ENCODE measurements around the gene MFN1. TPM values are rescaled to one million over a fixed set of nuclear protein-coding genes. Genes with fewer than 3 reads are reported as not detected.

The MFN1 gene
- total and polyA plus RNA-seq, 2 experiments from 2014 or later: 19.1 to 44.7 TPM

DNA sequence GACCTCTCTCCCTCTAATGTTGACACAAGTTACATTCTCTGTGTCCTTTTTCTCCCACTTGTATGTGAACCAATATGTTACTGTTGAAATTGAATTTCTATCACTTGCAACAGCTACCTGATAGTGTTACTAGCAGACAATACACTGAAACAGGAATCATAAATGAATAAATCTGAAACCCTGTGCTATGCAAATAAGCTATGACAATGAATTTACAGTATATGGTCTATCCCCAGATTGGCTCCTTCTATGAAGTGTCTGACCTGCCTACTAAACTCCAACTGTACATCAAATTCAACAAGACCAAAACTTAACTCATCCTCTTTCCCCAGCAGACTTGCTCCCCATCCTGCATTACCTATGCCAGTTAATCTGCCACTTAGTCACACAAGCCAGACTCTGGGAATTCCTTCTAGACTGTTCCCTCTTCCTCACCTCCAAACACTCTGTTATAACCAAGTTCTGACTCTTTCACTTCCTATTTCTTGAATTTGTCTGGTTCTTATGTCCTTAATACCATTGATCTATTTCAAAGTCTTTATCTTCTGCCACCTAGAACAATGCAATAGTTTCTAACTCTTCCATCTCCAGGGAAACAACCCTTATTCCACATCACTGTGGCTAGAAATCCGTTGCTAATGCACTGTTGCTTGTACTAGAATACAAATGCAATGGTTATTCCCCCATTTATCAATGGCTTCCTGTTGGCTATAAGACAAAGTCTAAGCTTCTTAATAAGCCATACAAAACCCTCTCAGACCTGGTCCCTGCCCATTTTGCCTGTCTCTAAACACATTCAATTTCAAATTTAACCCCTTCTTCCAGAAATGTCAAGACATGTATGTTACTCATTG is 38.1 kb upstream of the MFN1 start:
- H3K4me3 ChIP-seq: no peak overlapping the region
- no peaks in the 10 kb centered on the region for H3K36me3 ChIP-seq (ENCODE audit: low read depth)
- H3K9me3 ChIP-seq (ENCODE audit: low read depth): no peaks in the 10 kb centered on the region
- H3K9ac ChIP-seq: no peak overlapping the region
- no peak overlapping the region for H3K4me2 ChIP-seq (ENCODE audit: unreplicated experiment)
- no peaks in the 10 kb centered on the region for H4K20me1 ChIP-seq (ENCODE audit: insufficient read depth)
- H3K27me3 ChIP-seq (replicated peaks; ENCODE audit: insufficient read depth): no peaks in the 10 kb centered on the region
- 63 to 64% methylated on average over 1 of the region's 1 CpG for WGBS, 2 experiments (ENCODE audit: low coverage in 1 of 2, low lambda C conversion rate in 2 of 2, missing lambda C conversion rate in 2 of 2)
- no peak for TF ChIP-seq EZH2 (IDR thresholded peaks at IDR 0.05; ENCODE audit: insufficient read depth, poor library complexity, severe bottlenecking)
- no peak for TF ChIP-seq EZH2phosphoT487 (IDR thresholded peaks at IDR 0.05; ENCODE audit: insufficient read depth, low read depth)
- in situ Hi-C loops (cut with MboI): loop anchor here (10.0 to 25.0 kb wide), 2 partner anchors 205 to 872 kb away; no protein-coding TSS in a partner anchor
- DNase-seq: no peak
- no peaks in the 10 kb centered on the region for H3F3A ChIP-seq (ENCODE audit: insufficient read depth)
- no peaks in the 10 kb centered on the region for H3K9me2 ChIP-seq (ENCODE audit: insufficient read depth)
- no peaks in the 10 kb centered on the region for H3K79me2 ChIP-seq (ENCODE audit: insufficient read depth)
- no peaks in the 10 kb centered on the region for H3K4me1 ChIP-seq (ENCODE audit: insufficient read depth)
- no peak overlapping the region for H2AFZ ChIP-seq
- no peak overlapping the region for H3K27ac ChIP-seq

GRCh38 chr3:179318876-179319275 is 28.6 kb upstream of the MFN1 start:
- in situ Hi-C loops (cut with MboI): loop anchor here (5.0 to 25.0 kb wide), 3 partner anchors 214 to 882 kb away; no protein-coding TSS in a partner anchor
- H3K9me2 ChIP-seq (ENCODE audit: insufficient read depth): no peaks in the 10 kb centered on the region
- 87 to 100% methylated on average over 2 of the region's 2 CpGs for WGBS, 2 experiments (ENCODE audit: low coverage in 1 of 2, low lambda C conversion rate in 2 of 2, missing lambda C conversion rate in 2 of 2)
- H2AFZ ChIP-seq: no peak overlapping the region
- H3F3A ChIP-seq (ENCODE audit: insufficient read depth): peaks cover 20% of the 10 kb centered on the region
- H3K4me1 ChIP-seq (ENCODE audit: insufficient read depth): peaks cover 10% of the 10 kb centered on the region; the same call in 1 of the 2 replicates
- DNase-seq: no peak
- no peaks in the 10 kb centered on the region for H4K20me1 ChIP-seq (ENCODE audit: insufficient read depth)
- H3K27me3 ChIP-seq (replicated peaks; ENCODE audit: insufficient read depth): no peaks in the 10 kb centered on the region
- H3K9ac ChIP-seq: no peak overlapping the region
- H3K36me3 ChIP-seq (ENCODE audit: low read depth): no peaks in the 10 kb centered on the region
- no peak overlapping the region for H3K4me2 ChIP-seq (ENCODE audit: unreplicated experiment)
- no peak for TF ChIP-seq EZH2 (IDR thresholded peaks at IDR 0.05; ENCODE audit: insufficient read depth, poor library complexity, severe bottlenecking)
- no peak for TF ChIP-seq EZH2phosphoT487 (IDR thresholded peaks at IDR 0.05; ENCODE audit: insufficient read depth, low read depth)
- peaks cover 3% of the 10 kb centered on the region for H3K79me2 ChIP-seq (ENCODE audit: insufficient read depth)
- no peak overlapping the region for H3K4me3 ChIP-seq
- H3K9me3 ChIP-seq (ENCODE audit: low read depth): no peaks in the 10 kb centered on the region
- no peak overlapping the region for H3K27ac ChIP-seq

- peaks cover 34% of the 10 kb centered on the region for H3F3A ChIP-seq (ENCODE audit: insufficient read depth)
- H3K4me3 ChIP-seq: peak overlapping the region; percentile 89
- DNase-seq: peak; percentile 78
- TF ChIP-seq EZH2 (IDR thresholded peaks at IDR 0.05; ENCODE audit: insufficient read depth, poor library complexity, severe bottlenecking): no peak
- no peak for TF ChIP-seq EZH2phosphoT487 (IDR thresholded peaks at IDR 0.05; ENCODE audit: insufficient read depth, low read depth)
- peak overlapping the region; percentile 84 for H3K4me2 ChIP-seq (ENCODE audit: unreplicated experiment)
- peak overlapping the region; percentile 99 for H2AFZ ChIP-seq
- peak overlapping the region; percentile 97 for H3K9ac ChIP-seq
- no peaks in the 10 kb centered on the region for H3K9me2 ChIP-seq (ENCODE audit: insufficient read depth)
- peaks cover 32% of the 10 kb centered on the region for H3K79me2 ChIP-seq (ENCODE audit: insufficient read depth)
- WGBS, 2 experiments (ENCODE audit: low coverage in 1 of 2, low lambda C conversion rate in 2 of 2, missing lambda C conversion rate in 2 of 2): 5 to 6% methylated on average over 10 of the region's 10 CpGs
- in situ Hi-C loops (cut with MboI): loop anchor here (25.0 kb wide), 1 partner anchor 884 kb away; no protein-coding TSS in a partner anchor
- no peaks in the 10 kb centered on the region for H3K9me3 ChIP-seq (ENCODE audit: low read depth)
- H3K27me3 ChIP-seq (replicated peaks; ENCODE audit: insufficient read depth): no peaks in the 10 kb centered on the region
- peaks cover 21% of the 10 kb centered on the region for H3K4me1 ChIP-seq (ENCODE audit: insufficient read depth)
- H3K27ac ChIP-seq: peak overlapping the region; percentile 94
- 0 out of 2 replicates have a peak, but pooled peaks cover 4% of the 10 kb centered on the region for H3K36me3 ChIP-seq (ENCODE audit: low read depth)
- H4K20me1 ChIP-seq (ENCODE audit: insufficient read depth): no peaks in the 10 kb centered on the region
Observed at GRCh38 chr3:179321668-179322285, 25.7 kb upstream of the MFN1 start.
